GM18498 (cell line): ENCODE measurements around the gene CACNA1D.

Source experiments
- ATAC-seq: cut with Tn5 transposase; IDR thresholded peaks from one replicate; pipeline ENCODE4 v1.9.1; 2021; ENCODE audit warnings: mild to moderate bottlenecking, moderate library complexity; ENCODE audit not compliant: unreplicated experiment

Gene CACNA1D

DNA sequence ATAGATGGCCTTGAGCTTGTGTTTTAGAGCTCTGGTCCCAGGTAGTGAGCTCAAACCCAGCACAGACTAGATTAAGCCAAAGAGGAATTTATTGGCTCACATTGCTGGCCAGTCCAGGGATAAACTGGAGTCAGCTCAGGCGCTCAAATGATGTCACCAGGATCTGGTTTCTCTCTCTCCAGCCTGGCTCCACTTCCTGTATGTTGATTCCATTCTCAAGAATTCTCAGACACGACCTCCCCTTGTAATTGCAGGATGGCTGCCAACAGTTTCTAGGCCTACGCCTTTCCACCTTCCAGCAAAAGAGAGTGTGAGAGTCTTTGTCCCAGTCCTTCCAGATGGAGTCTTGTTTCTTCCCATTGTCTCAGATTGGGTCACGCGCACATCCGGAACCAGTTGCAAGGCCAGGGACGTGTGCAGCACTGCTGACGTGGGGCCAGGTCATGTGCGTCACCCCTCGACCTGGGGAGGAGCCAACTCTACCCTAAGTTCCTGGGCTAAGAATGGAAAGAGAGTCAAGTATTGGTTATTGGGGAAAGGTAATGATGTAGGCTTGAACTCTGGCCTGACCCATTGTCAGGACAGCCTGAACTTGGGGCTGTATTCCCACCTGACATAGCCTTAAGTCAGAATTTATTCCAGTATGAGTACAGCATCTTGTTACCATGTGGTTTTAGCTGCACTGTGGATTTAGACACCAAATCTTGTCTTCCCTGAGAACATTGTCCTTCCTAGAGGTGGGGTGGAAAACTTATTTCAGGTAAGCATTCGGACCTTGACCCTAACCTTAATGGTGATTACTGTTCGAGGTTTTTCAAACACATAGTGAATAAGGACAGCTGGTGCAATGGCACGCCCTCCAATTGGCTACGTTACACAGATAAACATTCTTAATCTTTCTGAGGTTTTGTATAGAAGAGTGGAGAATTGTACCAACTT is 31.6 kb downstream of the CACNA1D start:
- no peak for ATAC-seq

DNA sequence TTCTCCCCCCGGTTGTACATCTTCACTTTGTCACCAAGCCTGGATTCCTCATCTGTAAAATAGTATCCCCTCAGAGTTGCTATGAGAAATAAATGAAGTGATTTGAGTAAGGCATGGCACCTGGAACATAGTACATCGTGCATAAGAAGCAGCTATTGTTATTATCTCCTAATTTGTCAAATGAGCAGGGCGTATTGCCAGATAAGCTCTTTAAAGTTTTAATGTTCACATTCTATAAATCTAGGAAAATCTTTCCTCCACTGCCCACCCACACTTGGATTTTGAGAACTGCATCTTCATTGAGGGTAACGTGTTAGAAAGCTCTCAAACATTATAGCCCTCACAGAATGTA is 32.3 kb downstream of the CACNA1D start:
- no peak for ATAC-seq

DNA sequence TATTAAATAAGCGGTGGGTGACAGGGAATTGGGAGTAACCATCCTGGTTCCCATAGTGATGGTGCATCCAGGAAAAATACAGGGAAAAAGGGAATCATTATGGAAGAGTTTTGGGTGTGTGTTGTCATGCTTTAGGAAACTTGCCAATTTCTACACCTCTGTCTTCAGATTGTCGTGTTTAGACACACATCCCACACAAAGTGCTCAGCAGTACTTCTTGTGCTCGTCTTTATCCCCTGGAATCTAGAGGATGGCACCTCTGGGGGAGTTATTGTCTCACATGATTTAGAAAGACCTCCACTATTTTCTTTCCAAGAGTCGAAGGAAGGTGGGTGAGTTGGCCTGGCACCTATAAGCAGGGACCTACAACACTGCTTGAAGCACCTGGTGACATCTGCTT is 35.8 kb downstream of the CACNA1D start:
- ATAC-seq, result no peak

DNA sequence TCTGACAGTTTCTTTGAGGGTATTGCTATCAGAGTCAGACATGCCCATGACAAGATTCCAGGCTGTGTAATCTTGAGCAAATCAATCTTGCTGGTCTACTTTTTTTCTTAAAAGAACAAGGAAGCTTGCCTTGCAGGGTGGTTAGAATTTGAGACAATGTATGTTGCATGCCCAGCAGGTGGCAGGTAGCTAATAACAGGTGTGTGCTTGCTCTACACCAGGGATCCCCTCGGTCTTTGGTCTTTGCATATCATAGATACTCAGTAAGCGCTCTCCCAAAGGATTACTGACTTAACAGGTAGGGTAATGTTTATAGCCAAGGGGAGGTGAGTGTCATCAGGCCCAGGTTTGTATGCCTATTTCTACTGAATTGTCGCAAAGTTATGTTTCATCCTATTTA is 37.3 kb downstream of the CACNA1D start:
- ATAC-seq, result no peak

DNA sequence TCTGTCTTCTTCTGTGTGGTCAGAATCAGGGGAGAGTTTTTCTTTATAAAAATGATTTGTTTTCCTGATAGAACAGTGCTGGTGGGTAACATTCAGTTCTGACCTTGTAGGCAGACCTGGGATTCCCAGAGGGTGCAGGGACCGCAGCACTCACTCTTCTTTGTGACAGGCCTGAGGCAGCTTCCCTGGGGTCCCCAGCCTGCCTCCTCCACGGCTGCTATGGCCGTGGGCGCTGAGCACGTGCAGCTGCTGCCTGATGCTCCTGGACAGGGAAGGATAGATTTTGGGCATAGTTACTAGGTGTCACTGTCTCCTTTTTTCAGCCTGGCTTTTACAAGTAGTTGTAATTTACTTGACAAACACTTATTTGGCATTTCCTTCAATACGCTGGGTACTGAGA is 39.1 kb downstream of the CACNA1D start:
- no peak for ATAC-seq

DNA sequence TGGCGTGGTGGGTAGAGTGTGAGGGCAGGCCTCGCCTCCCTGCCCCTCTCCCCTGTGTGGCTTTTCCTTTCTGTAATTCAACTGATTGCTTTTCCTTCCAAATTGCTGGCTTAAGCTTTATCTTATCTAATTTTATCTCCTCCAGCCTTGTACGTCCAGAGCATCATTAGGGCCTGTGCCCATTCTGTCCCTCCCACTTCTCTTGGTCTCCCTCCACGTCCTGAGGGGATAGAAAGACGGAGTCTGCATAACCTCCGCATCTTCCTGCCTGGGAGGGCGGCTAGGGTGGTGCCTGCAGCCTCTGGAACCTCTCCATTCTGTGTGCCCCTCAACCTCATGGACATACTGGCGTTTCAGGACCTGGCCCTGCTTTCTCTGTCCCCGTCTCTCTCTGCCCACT is 39.8 kb downstream of the CACNA1D start:
- ATAC-seq, result no peak

DNA sequence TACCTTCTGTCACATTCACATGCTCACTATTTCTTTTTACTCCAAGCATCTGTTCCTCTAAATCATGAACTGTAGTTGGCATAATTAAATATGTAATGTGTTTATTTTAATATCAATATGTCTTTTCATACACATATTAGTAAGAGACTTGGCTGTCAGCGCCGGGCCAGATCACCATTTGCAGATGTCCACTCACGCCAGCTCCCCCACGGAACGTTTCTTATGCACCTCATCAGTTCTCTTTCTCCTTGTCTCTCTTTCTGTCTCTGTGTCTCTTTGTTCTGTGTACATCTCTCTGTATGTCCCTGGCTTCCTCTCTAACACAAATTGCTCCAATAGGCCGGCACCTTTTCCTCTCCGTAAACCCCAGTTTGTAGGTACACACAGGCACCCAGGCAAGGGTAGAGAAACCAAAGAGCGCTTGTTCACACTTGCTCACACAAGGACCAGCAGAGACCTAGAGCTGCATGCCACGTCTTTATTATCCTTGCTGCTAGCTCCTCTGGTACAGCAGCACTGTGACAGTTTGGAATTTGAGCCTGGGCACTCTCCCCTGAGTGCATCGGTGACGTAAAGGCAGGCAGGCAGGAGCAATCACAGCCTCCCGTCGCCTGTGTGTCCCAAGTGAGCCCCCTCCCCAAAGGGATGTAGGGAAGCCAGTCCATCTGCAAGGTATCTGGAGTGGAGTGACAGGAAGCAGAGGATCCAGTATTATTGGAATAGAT is 40.4 kb downstream of the CACNA1D start:
- ATAC-seq, result no peak

DNA sequence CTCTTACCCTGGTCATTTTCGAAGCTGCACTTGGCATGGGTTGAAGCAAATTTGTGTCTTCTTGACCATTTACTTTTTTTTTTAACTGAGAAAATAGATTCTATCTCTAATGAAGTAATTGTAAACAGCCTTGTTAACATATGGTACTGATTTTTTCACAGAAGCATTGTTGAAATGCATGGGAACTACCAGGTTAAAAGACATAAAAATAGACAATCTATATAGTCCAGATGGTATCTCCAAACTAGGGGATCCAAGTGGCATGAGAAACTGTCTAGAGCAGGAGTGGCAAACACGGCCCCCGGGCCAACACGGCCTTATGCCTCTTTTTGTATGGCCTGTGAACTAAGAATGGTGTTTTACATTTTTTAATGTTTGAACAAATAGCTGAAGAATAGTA is 41.9 kb downstream of the CACNA1D start:
- no peak for ATAC-seq

DNA sequence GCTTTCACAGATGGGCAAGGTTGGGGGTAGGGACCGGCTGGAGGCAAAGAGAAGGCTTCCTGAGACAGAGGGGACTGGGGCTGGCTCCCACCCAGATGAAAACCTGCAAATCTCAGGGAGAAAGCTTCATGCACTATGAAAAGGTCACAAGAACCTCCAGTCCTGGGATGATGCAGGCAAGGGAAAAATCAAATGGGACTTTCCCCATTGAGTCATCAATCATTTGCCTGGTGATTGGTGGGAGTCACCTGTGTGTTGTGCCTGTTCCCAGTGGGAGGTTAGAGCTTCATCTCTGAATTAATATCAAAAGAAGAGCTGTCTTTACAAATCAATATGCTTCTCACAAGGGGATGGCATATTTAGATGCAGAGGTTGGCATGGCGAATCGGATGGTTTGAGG is 49.9 kb downstream of the CACNA1D start:
- ATAC-seq, result no peak

DNA sequence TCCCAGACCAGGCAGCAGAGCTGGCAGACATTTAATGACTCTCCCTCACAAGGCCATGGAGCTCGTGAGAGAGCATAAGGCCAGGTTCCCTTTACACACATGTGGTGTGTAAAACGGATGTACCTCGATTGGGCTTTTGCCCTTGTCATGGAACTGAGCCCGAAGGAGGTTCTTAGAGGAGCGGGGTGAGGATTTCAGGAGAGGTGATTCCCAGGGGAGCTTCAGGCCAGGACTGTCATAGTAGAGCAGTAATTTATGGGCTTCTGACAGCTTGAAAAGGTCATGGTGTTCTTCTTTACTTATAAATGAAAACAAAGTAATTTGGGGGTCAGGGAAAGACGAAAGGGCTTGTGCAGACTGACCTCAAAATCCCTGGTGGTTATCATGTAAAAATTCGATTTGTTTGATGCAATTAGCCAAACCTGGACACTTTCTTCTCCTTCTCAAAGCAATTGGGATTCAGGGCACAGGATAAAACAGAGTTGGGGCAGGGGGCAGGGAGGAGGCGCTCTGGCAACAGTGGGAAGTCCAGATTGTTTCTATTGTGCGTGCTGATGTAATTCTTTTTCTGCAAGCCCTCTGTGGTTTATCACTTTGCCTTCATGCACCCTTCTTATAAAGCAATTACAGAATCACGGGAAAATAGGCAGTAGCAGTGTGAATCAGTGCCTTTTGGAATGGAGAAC is 51.0 kb downstream of the CACNA1D start:
- no peak for ATAC-seq

DNA sequence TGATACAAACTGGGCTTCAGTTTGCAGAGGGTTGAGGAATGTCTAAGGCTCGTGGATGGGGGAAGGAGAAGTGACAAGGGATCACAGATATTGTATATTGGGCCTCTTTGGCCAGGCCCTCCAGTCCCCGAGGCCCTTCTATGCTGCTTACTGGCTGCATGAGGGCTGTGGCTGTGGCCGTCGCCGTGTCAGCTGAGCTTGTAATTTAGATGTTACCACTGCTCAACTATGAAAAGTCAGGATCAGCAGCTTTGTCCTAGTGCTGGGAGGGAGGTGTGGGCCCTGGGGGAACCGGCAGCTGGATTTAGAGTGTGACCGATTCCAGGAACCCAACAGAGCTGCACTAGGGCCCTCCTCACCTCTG is 51.6 kb downstream of the CACNA1D start:
- ATAC-seq, result no peak

DNA sequence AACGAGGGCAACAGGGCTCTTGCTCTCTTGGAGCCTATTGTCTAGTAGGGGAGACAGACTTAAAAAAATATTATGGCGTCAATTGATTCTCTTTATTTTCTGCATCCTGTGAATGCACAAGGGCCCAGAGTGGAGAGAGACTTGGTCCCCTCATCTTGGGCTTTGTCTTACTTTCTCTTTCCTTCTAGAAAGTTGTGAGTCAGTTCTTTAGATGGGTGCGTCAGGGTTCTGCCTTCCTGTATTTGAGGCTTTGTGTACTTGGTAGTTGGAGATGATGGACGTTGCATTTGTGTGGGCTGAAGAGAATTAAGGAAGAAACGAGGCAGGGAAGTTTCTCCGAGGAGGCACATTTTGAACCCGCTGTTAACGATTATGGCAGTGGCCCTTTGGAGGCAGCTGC is 52.9 kb downstream of the CACNA1D start:
- ATAC-seq, result no peak

DNA sequence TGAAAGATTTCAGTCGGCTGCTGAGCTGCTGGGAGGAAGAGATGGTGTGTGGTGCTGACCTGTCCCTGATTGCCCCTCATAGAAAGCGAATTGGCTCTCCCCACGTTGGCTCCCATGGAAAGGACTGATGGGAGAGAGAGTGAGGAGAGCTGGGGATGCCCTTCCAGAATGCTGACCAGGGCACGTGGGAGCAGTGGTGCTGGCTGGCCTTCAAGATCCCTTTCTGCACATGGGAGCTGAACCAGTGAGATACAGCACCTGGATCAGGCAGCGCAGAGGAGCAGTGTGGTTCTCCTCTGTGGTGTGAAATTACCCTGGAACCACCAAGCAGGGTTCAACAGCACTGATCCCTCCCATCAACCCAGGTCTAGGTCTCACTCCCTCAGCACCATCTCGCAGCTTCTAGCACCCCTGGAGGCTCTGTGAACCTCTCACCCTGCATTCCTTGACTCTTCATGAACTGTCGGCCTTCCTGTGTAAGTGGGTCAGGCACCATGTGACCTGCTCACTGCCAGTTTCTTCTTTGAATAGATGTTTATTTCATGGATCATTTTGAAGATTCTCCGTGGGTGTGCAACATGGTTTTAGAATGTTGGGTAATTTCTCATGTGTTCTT is 55.7 kb downstream of the CACNA1D start:
- ATAC-seq, result no peak

DNA sequence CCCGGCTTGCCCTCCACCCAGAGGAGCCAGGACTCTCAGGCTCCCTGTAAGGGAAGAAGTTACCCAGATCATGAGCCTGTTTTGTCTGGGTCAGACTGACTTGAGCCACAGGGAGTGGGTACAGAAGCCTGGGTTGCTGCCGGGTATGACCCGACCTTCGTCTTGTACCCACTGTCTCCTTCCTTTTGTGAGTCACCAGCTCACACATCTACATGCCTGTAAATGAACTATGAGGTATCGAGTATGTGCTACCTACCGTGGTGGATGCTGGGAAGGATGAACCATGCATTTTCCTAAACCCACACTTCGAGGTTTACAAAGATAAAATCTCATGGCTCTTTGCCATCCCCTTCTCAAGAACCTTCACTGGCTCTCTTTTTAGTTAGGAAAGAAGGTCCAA is 56.9 kb downstream of the CACNA1D start:
- no peak for ATAC-seq

DNA sequence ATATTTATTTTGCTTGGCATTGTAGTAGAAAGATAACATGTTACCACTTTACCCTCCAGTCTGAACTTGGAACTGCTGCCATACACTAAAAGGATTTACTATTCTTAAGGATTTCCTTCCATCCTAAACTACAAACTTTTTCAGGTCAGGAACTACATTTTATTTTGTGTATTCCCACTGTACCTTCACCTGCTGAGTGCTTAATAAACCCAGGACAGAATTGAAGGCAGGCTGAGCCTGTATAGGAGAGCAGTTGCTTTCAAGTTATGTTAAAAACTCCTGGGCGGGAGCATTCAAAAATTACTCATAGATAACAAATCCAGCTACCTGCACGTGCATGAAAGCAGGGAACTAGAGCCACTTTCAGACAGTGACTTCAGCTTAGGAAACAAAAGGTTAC is 58.3 kb downstream of the CACNA1D start:
- ATAC-seq, result no peak

DNA sequence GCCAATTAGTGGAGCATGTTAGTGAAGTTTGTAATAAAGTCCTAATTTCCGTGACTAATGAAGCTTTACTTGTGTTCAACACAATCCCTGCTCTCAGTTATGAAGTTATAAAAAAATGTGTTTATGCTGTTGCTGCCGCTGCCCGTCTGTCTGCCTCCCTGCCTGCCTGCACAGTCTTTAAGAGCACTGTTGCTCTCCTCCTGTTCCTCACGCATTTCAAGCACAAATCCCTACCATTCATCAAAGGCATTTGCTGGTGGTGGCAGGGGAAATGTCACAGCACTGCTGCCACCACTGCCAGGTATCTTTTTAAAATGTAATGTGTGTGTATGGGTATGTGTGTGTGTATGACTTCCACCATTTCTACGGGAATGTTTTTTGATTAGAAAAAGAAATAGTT is 58.8 kb downstream of the CACNA1D start:
- ATAC-seq, result no peak

DNA sequence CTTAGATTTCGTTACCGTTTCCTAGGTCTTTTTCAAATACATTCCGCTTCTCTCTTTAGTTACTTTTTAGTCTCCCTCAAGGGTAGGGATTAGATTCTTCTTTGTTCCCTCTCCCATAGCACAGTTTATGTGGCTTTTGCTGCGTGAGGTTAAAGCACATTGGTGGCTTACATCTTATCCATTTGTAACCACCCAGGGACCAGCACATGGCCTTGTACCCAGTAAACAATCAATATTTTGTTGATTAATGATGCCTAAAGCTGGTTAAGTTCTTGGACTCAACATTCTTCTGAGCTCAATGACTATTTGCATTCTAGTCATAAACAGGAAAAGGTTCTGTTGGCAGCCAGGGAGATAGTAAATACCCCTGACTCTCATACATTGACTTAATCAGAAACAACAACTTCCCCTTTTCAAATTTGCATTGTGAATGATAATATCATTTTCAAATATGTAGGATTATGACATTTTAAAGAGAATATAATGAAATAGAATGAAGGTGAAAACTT is 60.2 kb downstream of the CACNA1D start:
- ATAC-seq, result peak; percentile 87

DNA sequence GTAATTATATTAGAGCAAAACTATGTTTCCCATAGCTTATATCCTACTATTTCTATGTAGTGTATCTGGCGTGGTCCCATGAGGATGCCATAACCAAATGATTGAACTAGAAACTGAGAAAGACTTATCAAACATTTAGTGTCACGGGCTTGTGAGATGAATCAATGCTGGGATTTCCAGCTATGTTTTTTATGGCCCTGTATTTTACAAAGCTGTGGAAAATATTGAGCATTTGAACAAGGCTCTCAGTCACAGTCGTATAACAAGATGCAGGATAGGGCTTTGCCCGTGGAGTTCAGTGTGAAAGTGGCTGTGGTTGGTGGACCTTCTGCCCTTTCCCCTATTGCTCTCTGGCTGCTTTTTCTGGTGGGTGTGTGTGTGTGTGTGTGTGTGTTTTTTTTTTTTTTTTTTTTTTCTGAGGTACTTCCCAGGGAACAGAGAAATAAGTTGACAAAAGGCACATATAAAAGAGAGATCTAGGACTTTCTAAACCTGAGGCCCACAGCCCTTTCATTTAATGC is 60.7 kb downstream of the CACNA1D start:
- peak; percentile 62 for ATAC-seq

DNA sequence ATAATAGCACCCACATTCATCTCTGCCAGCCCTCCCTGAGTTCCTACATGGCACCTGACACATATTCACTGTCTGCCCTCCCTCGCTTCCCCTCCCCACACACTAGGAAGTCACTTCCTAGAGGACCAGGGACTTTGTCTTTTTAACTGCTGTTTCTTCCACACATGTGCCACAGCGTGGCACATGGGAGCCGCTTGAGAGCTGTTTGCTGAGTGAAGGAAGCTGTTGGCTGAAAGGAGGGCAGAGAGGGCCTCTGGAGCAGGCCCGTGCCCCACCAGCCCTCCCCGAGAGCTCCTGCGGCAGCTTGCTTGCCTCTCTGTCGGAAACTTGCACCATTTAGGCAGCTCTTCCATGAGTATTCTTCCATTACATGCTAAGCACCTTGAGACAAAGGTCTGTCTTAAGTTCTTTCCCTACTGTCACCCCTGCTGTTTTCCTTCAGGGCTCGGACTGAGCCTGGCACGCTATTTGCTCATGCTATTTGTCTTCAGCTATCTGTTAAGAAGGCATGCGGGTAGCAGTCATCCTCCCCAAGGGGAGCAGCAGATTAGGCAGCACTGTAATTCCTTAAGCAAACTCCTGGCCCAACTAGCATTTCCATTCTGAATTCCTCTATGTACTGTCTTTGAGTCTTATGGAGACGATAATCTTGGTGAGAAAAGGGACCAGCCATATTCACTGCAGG is 72.2 kb downstream of the CACNA1D start:
- ATAC-seq, result no peak

DNA sequence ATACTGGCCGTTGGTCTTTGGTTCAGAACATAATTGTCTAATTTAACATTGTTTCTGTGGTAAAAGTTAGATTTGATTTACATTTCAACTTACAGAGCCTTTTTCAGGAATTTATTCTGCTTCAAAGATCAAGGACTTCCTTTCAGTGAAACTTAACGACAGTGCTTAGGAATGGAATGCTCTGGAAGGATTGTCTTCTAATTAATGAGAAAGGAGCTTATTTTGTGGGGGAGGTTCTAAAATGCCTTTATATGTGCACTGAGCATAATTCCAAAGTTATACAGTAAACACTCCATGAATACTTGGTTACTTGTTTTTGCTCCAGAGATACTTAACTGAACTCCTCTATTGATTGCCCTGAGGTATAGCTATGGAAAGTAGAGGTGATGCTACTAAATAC is 75.7 kb downstream of the CACNA1D start:
- no peak for ATAC-seq
